HG03432 (cell line): ENCODE results near the gene RGS5.
"Not testable (repeated sequence)": the region's sequence is repeated elsewhere in the genome, so short reads cannot be mapped to it uniquely, and the experiment has no call there.

Experiments used
- ATAC-seq: cut with Tn5 transposase; IDR thresholded peaks from one replicate; pipeline ENCODE4 v1.9.1; 2021; ENCODE audit warnings: mild to moderate bottlenecking, moderate library complexity; ENCODE audit not compliant: unreplicated experiment

RGS5 gene

GRCh38 chr1:163202833-163203451, at the start of gene RGS5:
RGS5 (minus strand) TSS chr1:163202916; CDS start chr1:163202835, 81 bp downstream.
- no peak for ATAC-seq

GRCh38 chr1:163250382-163250974, 47.8 kb upstream of the RGS5 start:
- no peak for ATAC-seq

GRCh38 chr1:163248064-163248463, 45.3 kb upstream of the RGS5 start:
- no peak for ATAC-seq

GRCh38 chr1:163244648-163245047, 41.9 kb upstream of the RGS5 start:
- ATAC-seq: not testable (repeated sequence)

GRCh38 chr1:163241746-163242145, 39.0 kb upstream of the RGS5 start:
- ATAC-seq: no peak

- no peak for ATAC-seq
Observed at GRCh38 chr1:163240705-163241104, 38.0 kb upstream of the RGS5 start.

- ATAC-seq: not testable (repeated sequence)
Observed at GRCh38 chr1:163233643-163234042, 30.9 kb upstream of the RGS5 start.

- no peak for ATAC-seq
Observed at GRCh38 chr1:163231385-163231784, 28.7 kb upstream of the RGS5 start.

- no peak for ATAC-seq
Observed at GRCh38 chr1:163230827-163231226, 28.1 kb upstream of the RGS5 start.

- not testable (repeated sequence) for ATAC-seq
Observed at GRCh38 chr1:163228271-163228670, 25.6 kb upstream of the RGS5 start.

GRCh38 chr1:163227126-163227525, 24.4 kb upstream of the RGS5 start:
- no peak for ATAC-seq

GRCh38 chr1:163213626-163214025, 10.9 kb upstream of the RGS5 start:
- ATAC-seq: no peak

GRCh38 chr1:163211667-163212066, 9.0 kb upstream of the RGS5 start:
- no peak for ATAC-seq

- ATAC-seq: no peak
Observed at GRCh38 chr1:163205513-163205912, 2.8 kb upstream of the RGS5 start.

- no peak for ATAC-seq
Observed at GRCh38 chr1:163203561-163203960, 845 bp upstream of the RGS5 start.

- ATAC-seq: no peak
Observed at GRCh38 chr1:163201906-163202305, 810 bp downstream of the RGS5 start.

- no peak for ATAC-seq
Observed at GRCh38 chr1:163197022-163197421, 5.7 kb downstream of the RGS5 start.

GRCh38 chr1:163196449-163196787, 6.3 kb downstream of the RGS5 start:
- no peak for ATAC-seq

- no peak for ATAC-seq
Observed at GRCh38 chr1:163195728-163196448, 6.8 kb downstream of the RGS5 start.

- ATAC-seq: peak; percentile 55
Observed at GRCh38 chr1:163191301-163191700, 11.4 kb downstream of the RGS5 start.

- no peak for ATAC-seq
Observed at GRCh38 chr1:163188947-163189346, 13.8 kb downstream of the RGS5 start.

- ATAC-seq: no peak
Observed at GRCh38 chr1:163187849-163188248, 14.9 kb downstream of the RGS5 start.
